GM21737 (cell line): ENCODE data around the gene HFM1.
"Not testable (repeated sequence)": the region's sequence is repeated elsewhere in the genome, so short reads cannot be mapped to it uniquely, and the experiment has no call there.

Source experiments
- ATAC-seq: cut with Tn5 transposase; IDR thresholded peaks from one replicate; pipeline ENCODE4 v1.9.1; 2021; ENCODE audit warnings: mild to moderate bottlenecking, moderate library complexity; ENCODE audit not compliant: unreplicated experiment

HFM1 gene, protein sequence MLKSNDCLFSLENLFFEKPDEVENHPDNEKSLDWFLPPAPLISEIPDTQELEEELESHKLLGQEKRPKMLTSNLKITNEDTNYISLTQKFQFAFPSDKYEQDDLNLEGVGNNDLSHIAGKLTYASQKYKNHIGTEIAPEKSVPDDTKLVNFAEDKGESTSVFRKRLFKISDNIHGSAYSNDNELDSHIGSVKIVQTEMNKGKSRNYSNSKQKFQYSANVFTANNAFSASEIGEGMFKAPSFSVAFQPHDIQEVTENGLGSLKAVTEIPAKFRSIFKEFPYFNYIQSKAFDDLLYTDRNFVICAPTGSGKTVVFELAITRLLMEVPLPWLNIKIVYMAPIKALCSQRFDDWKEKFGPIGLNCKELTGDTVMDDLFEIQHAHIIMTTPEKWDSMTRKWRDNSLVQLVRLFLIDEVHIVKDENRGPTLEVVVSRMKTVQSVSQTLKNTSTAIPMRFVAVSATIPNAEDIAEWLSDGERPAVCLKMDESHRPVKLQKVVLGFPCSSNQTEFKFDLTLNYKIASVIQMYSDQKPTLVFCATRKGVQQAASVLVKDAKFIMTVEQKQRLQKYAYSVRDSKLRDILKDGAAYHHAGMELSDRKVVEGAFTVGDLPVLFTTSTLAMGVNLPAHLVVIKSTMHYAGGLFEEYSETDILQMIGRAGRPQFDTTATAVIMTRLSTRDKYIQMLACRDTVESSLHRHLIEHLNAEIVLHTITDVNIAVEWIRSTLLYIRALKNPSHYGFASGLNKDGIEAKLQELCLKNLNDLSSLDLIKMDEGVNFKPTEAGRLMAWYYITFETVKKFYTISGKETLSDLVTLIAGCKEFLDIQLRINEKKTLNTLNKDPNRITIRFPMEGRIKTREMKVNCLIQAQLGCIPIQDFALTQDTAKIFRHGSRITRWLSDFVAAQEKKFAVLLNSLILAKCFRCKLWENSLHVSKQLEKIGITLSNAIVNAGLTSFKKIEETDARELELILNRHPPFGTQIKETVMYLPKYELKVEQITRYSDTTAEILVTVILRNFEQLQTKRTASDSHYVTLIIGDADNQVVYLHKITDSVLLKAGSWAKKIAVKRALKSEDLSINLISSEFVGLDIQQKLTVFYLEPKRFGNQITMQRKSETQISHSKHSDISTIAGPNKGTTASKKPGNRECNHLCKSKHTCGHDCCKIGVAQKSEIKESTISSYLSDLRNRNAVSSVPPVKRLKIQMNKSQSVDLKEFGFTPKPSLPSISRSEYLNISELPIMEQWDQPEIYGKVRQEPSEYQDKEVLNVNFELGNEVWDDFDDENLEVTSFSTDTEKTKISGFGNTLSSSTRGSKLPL (N-terminal part only)

DNA sequence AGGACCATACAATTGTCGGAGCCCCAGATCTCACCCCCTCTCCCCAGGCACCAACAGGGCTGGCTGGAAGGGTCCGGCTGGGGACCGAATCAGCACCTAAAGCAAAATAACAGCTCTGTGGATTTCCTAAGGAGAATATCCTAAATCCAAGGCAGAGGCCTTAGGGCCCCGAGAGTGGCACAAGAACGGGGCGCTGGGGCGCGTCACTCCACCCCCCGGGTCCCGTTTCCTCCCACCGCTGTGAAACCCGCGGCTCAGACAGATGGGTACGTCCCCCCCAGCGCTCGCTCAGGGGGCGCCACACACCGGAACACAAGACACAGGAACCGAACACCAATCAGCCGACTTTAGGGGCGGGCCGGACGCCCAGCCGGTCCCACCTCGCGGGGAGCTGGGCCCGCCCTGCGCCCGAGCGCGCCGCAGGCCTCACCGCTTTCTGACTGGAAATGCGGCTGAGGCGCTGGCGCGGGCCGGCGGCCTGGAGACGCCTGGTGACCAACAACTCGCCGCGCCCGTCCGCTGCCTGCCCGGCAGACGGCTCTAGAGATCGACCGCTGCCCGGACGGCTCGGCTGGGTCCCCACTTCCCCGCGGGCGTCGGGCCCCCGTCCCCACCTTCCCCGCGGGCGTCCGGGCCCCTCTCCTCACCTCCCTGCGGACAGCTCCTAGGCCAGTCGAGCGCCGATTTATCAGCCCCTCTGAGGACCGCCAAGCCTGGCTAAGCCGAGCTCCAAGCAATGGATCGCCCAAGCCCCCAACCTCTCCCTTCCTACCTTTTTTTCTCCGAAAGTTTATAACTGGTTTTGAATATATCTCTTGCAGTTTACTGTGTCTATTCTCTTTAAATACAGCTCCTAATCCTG, at the start of gene HFM1:
TSS of gene HFM1 (minus strand) at position 687 of the 862 bp plus-strand sequence. CDS start 3,755 bp downstream, outside the sequence.
- ATAC-seq, result peak; percentile 93

DNA sequence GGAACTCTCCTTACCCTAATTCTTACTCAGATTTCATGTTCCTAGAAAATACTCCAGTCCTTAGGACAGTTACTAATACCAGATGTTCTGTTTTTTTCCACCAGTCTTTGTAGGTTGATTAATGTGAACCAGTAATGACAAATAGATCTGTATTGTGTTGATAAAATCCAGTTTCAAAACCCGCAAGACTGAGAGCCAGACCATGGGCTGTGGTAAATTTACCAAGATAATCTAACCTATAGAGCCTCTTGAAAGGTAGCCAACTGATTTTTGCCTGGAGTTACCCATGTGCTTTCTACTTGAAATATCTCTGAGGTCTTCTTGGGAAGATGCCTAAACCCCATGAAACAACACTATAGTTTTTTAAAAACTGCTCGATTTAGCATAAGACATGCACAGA, 49.5 kb upstream of the HFM1 start:
- ATAC-seq, result no peak

DNA sequence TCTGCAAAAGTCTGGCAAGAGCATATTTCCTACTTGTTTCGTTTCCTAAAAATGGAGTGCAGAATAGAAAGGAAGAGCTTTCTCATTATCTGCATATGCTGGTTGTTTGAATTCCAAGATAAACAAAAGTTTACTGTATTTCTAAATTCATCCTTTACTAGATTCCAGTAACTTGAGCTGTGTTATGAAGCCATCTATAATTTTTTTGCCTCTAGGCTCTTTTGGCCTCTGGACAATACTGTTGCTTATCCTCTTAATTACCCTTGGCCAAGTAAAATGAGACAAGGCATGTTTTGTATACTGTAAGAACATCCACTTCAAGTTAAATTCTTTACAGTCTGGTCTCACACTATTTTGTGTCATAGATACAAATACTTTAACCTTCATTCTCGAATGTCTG, 45.6 kb upstream of the HFM1 start:
- ATAC-seq, result no peak

DNA sequence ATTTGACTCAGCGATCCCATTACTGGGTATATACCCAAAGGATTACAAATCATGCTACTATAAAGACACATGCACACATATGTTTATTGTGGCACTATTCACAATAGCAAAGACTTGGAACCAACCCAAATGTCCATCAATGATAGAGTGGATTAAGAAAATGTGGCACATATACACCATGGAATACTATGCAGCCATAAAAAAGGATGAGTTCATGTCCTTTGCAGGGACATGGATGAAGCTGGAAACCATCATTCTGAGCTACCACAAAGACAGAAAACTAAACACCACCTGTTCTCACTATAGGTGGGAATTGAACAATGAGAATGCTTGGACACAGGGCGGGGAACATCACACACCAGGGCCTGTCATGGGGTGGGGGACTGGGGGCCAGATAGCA, 43.1 kb upstream of the HFM1 start:
- ATAC-seq, result not testable (repeated sequence)

DNA sequence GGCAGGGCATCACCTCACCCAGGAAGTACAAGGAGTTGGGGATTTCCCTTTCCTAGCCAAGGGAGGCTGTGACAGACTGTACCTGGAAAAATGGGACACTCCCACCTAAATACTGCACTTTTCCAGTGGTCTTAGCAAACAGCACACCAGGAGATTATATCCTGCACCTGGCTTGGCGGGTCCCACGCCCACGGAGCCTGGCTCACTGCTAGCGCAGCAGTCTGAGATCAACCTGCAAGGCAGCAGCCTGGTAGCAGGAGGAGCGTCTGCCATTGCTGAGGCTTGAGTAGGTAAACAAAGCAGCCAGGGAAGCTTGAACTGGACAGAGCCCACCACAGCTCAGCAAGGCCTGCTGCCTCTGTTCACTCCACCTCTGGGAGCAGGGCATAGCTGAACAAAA, 37.3 kb upstream of the HFM1 start:
- ATAC-seq, result not testable (repeated sequence)

DNA sequence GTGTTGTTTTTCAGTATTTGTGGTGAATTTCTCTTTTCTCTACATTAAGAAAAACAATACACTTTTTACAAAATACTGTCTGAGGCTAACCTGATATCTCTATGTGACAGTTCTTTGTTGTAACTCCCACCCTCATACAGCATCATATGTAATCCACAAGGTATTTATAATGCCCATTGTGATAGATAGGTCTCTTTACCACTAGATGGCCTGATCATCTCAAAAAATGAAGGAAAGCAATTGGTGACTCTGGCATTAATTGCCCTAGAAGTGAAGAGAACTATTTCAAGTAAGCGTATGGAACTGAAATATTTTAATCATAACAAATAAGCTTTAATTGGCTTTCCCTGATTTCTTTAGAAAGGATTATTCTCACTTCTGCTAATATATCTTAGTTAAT, 36.2 kb upstream of the HFM1 start:
- ATAC-seq, result no peak

DNA sequence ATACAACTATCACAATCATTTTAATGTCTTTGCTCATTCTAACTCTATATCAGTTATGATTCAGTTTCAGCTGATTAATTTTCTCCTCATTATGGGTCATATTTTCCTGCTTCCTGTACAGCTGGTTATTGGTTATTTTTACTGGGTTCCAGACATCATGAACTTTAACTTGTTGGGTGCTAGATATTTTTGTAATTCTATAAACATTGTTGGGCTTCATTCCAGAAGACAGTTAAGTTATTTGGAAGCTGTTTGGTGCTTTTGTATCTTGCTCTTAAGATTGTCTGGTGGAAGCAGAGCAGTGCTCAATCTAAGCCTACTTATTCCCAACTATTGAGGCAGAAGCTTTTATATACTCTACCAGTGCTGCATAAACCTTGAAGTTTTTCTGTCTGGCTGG, 34.4 kb upstream of the HFM1 start:
- no peak for ATAC-seq

DNA sequence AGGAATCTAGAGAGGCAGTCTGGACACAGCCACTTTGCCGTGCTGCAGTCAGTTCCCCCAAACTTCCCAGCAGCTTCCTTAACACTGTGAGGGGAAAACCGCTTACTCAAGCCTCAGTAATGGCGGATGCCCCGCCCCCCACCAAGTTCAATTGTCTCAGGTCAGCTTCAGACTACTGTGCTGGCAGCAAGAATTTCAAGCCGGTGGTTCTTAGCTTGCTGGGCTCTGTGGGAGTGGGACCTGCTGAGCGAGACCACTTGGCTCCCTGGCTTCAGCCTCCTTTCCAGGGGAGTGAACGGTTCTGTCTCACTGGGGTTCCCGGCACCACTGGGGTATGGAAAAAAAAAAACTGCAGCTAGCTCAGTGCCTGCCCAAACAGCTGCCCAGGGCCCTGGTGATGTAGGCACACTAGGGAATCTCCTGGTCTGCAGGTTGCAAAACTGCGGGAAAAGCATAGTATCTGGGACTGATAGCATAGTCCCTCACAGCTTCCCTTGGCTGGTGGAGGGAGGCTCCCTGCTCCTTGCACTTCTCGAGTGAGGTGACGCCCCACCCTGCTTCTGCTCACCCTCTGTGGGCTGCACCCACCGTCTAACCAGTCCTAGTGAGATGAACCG, 23.7 kb upstream of the HFM1 start:
- ATAC-seq, result no peak

DNA sequence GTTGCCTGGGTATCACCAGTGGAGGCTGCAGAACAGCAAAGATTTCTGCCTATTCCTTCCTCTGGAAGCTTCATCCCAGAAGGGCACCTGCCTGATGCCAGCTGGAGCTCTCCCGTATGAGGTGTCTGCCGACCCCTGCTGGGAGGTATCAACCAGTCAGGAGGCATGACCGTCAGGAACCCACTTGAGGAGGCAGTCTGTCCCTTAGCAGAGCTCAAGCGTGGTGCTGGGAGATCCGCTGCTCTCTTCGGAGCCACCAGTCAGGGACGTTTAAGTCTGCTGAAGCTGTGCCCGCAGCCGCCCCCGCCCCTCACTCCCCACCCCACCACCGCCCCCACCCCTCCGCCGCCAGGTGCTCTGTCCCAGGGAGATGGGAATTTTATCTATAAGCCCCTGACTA, 23.1 kb upstream of the HFM1 start:
- ATAC-seq, result no peak

DNA sequence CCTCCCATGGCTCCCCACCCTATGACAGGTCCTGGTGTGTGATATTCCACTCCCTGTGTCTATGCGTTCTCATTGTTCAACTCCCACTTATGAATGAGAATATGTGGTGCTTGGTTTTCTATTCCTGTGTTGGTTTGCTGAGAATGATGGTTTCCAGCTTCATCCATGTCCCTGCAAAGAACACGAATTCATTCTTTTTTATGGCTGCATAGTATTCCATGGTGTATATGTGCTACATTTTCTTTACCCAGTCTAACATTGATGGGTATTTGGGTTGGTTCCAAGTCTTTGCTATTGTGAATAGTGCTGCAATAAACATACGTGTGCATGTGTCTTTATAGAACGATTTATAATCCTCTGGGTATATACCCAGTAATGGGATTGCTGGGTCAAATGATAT, 17.9 kb upstream of the HFM1 start:
- not testable (repeated sequence) for ATAC-seq

DNA sequence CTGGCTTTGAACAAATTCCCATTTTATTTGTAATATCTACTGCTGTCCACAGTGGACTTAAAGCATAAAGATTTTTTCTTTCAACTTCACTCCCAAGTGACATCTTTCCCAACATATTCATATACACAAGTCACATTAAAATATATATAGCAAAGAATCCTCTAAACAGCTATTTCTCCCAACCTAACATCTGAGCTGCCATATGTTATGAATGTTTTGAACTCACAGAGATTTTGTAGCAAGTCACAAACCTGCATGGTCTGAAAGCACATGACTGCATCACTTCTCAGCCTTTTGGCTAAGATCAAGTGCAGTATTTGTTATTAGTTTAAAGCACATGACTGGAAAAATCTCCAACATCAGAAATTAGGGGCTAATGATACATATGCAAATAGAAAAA, 7.7 kb upstream of the HFM1 start:
- ATAC-seq, result no peak

DNA sequence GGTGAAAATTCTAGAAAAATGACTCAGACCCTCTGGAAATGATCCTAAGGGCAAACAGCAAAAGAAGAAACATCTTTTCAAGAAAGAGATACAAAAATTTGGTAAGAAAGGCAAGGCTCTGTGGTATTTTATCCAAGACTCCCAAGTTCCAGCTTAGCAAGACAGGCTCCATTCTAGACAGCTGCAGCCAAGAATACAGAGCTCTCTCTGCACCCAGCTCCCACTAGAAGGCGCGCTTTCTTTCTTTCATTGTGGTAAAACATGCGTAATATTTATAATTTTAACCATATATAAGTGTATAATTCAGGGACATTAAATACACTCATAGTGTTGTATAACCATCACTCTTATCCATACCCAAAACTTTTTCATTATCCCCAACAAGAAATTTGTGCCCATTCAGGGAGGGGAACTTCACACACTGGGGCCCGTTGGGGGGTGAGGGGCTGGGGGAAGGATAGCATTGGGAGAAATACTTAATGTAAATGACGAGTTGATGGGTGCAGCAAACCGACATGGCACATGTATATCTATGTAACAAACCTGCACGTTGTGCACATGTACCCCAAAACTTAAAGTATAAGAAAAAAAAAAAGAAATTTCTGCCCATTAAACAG, 2.2 kb upstream of the HFM1 start:
- ATAC-seq, result no peak

DNA sequence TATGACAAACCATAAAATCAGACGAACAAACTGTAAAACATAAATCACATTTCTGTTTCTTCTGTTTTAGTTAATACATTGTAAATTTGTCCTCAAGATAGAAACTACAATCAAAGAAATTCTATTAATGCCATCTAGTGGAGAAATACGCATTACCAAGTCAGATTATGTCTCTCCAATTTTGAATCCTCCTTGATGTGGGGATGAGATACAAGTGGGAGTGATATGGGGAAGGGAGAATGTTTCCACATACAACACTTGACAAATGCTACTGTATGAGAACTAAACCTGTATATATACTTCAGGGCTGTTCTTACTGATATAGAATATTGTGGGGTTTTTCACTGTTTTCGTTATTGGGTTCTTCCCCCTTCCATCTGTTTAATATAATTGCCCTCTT, 2.6 kb downstream of the HFM1 start:
- no peak for ATAC-seq

DNA sequence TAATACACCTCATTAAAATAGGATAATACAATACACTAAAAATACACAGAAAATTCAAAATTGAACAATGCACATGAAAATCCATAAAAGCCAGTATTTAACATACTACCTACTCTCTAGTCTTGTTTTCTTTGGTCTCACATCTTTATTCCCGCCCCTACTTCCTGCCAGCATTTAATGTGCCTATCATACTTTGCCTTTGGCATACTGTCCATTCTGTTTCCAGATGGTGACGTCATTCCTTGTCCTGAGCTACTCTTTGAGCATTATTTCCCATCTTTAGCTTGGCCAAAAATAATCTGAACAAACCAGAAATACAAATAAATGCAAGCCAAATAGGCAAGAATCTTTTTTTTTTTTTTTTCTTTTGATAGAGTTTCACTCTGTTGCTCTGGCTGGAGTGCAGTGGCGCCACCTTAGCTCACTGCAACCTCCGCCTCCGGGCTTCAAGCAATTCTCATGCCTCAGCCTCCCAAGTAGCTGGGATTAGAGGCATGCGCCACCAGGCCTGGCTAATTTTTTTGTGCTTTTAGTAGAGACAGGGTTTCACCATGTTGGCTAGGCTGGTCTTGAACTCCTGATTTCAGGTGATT, 4.4 kb downstream of the HFM1 start:
- ATAC-seq, result no peak

DNA sequence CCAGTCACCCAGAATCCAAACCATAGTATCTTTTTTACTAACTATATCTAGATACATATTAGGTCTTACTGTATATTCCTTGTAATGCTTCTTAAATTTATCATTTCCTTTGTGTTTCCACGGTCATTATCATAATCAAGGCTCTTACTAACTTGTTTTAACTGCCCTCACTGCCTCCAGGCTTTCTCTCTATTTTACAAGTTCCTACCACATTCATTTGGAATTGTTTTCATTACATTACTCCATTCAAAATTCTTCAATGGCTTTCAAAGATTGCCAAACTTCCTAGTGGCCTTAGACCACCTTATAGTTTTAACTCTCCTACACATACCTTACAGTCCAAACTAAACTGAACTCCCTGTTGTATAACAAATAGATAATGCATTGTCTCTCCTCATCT, 6.3 kb downstream of the HFM1 start:
- ATAC-seq, result no peak

DNA sequence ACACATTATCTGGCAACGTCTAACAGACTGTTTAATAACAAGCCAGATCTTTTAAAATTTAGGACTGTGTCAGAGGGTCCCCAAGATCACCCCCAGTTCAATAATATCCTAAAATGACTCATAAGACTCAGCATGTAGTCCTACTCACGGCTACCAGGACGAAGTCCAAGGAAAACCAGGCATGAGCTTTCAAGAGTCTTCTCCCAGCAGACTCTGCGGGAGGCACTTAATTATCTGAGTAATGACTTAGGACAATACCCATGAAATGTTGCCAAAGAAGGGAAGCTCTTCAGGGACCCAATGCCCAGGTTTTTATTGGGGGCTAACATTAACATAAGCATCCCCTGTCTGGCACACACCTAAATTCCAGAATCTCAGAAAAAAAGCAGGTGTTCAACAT, 7.0 kb downstream of the HFM1 start:
- ATAC-seq, result no peak

DNA sequence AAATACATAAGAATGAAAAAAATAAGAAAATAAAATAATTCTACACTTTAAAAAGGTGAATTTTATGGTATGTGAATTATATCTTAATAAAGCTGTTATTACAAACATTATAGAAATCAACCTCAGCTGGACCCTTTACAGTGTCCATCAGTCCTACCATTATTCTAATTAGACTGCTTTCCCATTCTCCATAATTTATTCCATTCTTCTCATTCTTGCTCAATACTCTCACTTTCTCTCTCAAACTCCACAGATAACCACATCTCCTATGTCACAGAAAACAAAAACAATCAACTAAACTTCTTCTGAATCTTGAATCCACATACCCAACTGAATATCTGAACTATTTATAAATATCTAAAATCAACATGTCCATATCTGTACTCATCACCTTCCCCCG, 11.6 kb downstream of the HFM1 start:
- no peak for ATAC-seq

DNA sequence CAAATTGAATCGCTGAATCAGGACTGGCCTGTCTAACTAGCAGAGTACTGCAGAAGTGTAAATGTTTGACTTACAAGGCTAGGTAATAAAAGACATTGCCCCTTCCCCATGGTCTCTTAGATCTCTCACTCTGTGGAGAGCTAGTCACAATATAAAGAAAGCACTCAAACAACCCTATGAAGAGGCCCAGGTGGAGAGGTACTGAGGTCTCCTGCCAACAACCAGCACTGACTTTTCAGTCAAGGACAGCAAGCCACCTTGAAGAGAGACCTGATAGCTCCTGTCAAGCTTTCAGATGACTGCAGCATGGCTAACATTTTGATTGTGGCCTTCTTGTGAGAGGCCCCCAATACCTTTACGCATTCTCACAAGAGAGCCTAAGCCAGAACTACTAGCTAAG, 18.5 kb downstream of the HFM1 start:
- ATAC-seq, result no peak

DNA sequence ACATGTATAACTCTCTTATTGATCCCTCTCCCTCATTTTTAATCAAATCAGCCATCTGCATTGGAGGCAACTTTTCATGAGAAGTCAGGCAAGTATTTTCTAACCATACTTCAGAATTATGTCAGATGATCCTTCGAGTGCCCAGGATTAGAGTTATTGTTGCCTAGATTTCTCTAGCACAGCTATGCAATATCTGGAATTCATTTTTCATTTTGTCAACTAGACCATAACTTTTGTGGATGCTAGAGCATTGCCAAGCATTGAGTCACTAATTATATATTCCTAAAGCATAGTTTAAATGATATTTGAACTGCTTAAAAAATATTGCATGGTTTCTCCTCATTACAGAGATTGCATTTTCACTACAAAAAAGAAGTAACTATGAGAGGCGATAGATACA, 21.2 kb downstream of the HFM1 start:
- no peak for ATAC-seq
